ENCODE results near the gene SLC25A29. TPM values are rescaled to one million over a fixed set of nuclear protein-coding genes. Genes with fewer than 3 reads are reported as not detected.

Gene SLC25A29
- total and polyA plus RNA-seq, 2 of the 13 experiments (the other 11 are each of a cell fraction or from before 2014, with no cell fraction given): 12.2 to 17.2 TPM

DNA sequence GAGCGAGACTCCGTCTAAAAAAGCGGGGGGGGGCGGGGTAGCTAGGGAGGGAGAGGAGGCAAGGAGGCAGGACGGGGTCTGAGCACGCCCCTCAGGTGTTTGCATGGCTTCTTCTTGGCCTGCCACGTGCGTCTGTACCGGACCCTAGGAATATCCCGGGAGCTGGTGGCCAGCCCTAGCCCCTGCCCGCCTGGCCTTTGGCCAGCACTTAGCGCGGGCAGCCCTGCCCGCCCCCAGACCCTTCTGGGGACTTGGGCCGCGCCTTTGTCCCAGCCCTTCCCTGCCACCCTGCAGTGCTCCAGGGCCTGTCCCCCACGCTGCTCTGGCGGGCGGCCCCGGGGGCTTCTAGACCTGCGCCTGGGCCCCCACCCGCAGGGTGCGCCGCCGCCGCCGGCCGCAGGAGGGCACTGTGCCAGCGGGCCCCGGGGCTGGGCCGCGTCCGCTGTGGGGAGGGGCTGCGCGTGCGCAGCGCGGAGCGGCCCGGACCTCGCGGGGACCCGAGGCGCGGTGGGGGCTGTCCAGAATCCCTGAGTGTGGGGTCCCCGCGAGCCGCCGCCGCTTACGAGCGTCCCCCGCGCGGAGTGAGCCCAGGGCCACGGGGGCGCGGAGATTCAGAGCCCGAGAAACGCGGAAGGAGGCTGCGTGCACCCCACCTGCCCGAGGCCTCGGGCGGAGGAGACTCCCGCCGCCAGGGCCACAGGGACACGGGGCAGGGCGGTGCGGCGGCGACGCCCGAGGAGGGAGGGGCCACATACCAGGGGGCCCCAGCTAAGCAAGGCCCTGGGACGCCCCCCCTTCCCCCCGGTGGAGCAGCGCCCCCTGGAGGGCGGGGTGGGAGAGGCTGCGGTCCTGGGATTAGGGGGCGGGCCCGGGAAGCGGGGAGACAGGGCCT, 21.0 kb downstream of the SLC25A29 start (continued):
- TF ChIP-seq, protein P1, sequence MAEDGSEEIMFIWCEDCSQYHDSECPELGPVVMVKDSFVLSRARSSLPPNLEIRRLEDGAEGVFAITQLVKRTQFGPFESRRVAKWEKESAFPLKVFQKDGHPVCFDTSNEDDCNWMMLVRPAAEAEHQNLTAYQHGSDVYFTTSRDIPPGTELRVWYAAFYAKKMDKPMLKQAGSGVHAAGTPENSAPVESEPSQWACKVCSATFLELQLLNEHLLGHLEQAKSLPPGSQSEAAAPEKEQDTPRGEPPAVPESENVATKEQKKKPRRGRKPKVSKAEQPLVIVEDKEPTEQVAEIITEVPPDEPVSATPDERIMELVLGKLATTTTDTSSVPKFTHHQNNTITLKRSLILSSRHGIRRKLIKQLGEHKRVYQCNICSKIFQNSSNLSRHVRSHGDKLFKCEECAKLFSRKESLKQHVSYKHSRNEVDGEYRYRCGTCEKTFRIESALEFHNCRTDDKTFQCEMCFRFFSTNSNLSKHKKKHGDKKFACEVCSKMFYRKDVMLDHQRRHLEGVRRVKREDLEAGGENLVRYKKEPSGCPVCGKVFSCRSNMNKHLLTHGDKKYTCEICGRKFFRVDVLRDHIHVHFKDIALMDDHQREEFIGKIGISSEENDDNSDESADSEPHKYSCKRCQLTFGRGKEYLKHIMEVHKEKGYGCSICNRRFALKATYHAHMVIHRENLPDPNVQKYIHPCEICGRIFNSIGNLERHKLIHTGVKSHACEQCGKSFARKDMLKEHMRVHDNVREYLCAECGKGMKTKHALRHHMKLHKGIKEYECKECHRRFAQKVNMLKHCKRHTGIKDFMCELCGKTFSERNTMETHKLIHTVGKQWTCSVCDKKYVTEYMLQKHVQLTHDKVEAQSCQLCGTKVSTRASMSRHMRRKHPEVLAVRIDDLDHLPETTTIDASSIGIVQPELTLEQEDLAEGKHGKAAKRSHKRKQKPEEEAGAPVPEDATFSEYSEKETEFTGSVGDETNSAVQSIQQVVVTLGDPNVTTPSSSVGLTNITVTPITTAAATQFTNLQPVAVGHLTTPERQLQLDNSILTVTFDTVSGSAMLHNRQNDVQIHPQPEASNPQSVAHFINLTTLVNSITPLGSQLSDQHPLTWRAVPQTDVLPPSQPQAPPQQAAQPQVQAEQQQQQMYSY (CRISPR knock-in tag; IDR thresholded peaks at IDR 0.05): peak; percentile 60; the same call in 1 of the 2 replicates
- TF ChIP-seq HMG20B (CRISPR knock-in tag; conservative IDR thresholded peaks at IDR 0.05) (no peak), CAMTA2 (CRISPR knock-in tag; IDR thresholded peaks at IDR 0.05; ENCODE audit: borderline replicate concordance) (no peak), ZSCAN25 (CRISPR knock-in tag; IDR thresholded peaks at IDR 0.05) (no peak), STAG1 (CRISPR knock-in tag; IDR thresholded peaks at IDR 0.05) (peak; percentile 39), ZNF17 (CRISPR knock-in tag; IDR thresholded peaks at IDR 0.05) (no peak), KMT2A (CRISPR knock-in tag; IDR thresholded peaks at IDR 0.05) (peak; percentile 49; the same call in 1 of the 2 replicates), FOXK1 (CRISPR knock-in tag; IDR thresholded peaks at IDR 0.05; ENCODE audit: borderline replicate concordance, low read depth) (no peak), ELF4 (CRISPR knock-in tag; IDR thresholded peaks at IDR 0.05; ENCODE audit: borderline replicate concordance) (no peak), ZNF382 (CRISPR knock-in tag; IDR thresholded peaks at IDR 0.05; ENCODE audit: borderline replicate concordance) (no peak)
- TF ChIP-seq, protein P2, sequence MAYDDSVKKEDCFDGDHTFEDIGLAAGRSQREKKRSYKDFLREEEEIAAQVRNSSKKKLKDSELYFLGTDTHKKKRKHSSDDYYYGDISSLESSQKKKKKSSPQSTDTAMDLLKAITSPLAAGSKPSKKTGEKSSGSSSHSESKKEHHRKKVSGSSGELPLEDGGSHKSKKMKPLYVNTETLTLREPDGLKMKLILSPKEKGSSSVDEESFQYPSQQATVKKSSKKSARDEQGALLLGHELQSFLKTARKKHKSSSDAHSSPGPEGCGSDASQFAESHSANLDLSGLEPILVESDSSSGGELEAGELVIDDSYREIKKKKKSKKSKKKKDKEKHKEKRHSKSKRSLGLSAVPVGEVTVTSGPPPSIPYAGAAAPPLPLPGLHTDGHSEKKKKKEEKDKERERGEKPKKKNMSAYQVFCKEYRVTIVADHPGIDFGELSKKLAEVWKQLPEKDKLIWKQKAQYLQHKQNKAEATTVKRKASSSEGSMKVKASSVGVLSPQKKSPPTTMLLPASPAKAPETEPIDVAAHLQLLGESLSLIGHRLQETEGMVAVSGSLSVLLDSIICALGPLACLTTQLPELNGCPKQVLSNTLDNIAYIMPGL (CRISPR knock-in tag; IDR thresholded peaks at IDR 0.05; ENCODE audit: borderline replicate concordance in 1 of 2, low read depth in 1 of 2): peak; percentile 85 to 88
- TF ChIP-seq, protein P3, sequence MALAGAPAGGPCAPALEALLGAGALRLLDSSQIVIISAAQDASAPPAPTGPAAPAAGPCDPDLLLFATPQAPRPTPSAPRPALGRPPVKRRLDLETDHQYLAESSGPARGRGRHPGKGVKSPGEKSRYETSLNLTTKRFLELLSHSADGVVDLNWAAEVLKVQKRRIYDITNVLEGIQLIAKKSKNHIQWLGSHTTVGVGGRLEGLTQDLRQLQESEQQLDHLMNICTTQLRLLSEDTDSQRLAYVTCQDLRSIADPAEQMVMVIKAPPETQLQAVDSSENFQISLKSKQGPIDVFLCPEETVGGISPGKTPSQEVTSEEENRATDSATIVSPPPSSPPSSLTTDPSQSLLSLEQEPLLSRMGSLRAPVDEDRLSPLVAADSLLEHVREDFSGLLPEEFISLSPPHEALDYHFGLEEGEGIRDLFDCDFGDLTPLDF (CRISPR knock-in tag; IDR thresholded peaks at IDR 0.05): no peak
- TF ChIP-seq, protein P4, sequence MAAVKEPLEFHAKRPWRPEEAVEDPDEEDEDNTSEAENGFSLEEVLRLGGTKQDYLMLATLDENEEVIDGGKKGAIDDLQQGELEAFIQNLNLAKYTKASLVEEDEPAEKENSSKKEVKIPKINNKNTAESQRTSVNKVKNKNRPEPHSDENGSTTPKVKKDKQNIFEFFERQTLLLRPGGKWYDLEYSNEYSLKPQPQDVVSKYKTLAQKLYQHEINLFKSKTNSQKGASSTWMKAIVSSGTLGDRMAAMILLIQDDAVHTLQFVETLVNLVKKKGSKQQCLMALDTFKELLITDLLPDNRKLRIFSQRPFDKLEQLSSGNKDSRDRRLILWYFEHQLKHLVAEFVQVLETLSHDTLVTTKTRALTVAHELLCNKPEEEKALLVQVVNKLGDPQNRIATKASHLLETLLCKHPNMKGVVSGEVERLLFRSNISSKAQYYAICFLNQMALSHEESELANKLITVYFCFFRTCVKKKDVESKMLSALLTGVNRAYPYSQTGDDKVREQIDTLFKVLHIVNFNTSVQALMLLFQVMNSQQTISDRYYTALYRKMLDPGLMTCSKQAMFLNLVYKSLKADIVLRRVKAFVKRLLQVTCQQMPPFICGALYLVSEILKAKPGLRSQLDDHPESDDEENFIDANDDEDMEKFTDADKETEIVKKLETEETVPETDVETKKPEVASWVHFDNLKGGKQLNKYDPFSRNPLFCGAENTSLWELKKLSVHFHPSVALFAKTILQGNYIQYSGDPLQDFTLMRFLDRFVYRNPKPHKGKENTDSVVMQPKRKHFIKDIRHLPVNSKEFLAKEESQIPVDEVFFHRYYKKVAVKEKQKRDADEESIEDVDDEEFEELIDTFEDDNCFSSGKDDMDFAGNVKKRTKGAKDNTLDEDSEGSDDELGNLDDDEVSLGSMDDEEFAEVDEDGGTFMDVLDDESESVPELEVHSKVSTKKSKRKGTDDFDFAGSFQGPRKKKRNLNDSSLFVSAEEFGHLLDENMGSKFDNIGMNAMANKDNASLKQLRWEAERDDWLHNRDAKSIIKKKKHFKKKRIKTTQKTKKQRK (IDR thresholded peaks at IDR 0.05; ENCODE audit: low read length): no peak
- TF ChIP-seq, protein P5, sequence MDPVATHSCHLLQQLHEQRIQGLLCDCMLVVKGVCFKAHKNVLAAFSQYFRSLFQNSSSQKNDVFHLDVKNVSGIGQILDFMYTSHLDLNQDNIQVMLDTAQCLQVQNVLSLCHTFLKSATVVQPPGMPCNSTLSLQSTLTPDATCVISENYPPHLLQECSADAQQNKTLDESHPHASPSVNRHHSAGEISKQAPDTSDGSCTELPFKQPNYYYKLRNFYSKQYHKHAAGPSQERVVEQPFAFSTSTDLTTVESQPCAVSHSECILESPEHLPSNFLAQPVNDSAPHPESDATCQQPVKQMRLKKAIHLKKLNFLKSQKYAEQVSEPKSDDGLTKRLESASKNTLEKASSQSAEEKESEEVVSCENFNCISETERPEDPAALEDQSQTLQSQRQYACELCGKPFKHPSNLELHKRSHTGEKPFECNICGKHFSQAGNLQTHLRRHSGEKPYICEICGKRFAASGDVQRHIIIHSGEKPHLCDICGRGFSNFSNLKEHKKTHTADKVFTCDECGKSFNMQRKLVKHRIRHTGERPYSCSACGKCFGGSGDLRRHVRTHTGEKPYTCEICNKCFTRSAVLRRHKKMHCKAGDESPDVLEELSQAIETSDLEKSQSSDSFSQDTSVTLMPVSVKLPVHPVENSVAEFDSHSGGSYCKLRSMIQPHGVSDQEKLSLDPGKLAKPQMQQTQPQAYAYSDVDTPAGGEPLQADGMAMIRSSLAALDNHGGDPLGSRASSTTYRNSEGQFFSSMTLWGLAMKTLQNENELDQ (CRISPR knock-in tag; IDR thresholded peaks at IDR 0.05; ENCODE audit: borderline replicate concordance): no peak
